GM19099 (cell line): ENCODE measurements around the gene KATNA1.
A peak's percentile ranks its signal among the peaks of the same experiment; 100 is the strongest.

Experiments
- POLR2A ChIP-seq: IDR thresholded peaks from 3 replicates; pipeline ENCODE4 v1.6.1; 2011; ENCODE audit warnings: low read depth; ENCODE audit not compliant: insufficient read length; ENCODE audit errors: extremely low read depth

KATNA1 gene

GRCh38 chr6:149634315-149634714, 14.2 kb downstream of the KATNA1 start:
- no peak for TF ChIP-seq POLR2A

- no peak for TF ChIP-seq POLR2A
These were observed 19.5 kb downstream of the KATNA1 start for GRCh38 chr6:149628875-149629510.

- no peak for TF ChIP-seq POLR2A
These were observed 20.8 kb downstream of the KATNA1 start for GRCh38 chr6:149627672-149628071.

- TF ChIP-seq POLR2A, result no peak
These were observed 32.7 kb downstream of the KATNA1 start for GRCh38 chr6:149615805-149616204.

GRCh38 chr6:149614337-149614736, 34.2 kb downstream of the KATNA1 start:
- no peak for TF ChIP-seq POLR2A

- no peak for TF ChIP-seq POLR2A
These were observed 40.0 kb downstream of the KATNA1 start for GRCh38 chr6:149608381-149608982.

GRCh38 chr6:149600508-149600907, 48.0 kb downstream of the KATNA1 start:
- TF ChIP-seq POLR2A, result no peak

GRCh38 chr6:149593408-149593807, 55.1 kb downstream of the KATNA1 start:
- TF ChIP-seq POLR2A, result no peak

- no peak for TF ChIP-seq POLR2A
These were observed 55.5 kb downstream of the KATNA1 start for GRCh38 chr6:149592983-149593382.

GRCh38 chr6:149586149-149586548, 62.4 kb downstream of the KATNA1 start:
- no peak for TF ChIP-seq POLR2A

- TF ChIP-seq POLR2A, result no peak
These were observed 67.2 kb downstream of the KATNA1 start for GRCh38 chr6:149581349-149581748.

GRCh38 chr6:149580880-149581279, 67.6 kb downstream of the KATNA1 start:
- TF ChIP-seq POLR2A, result no peak

- no peak for TF ChIP-seq POLR2A
These were observed 80.4 kb downstream of the KATNA1 start for GRCh38 chr6:149567945-149568585.

- no peak for TF ChIP-seq POLR2A
These were observed 81.3 kb downstream of the KATNA1 start for GRCh38 chr6:149567194-149567586.

- TF ChIP-seq POLR2A, result peak; percentile 64
These were observed 81.9 kb downstream of the KATNA1 start for GRCh38 chr6:149566410-149567193.

- TF ChIP-seq POLR2A, result no peak
These were observed 82.7 kb downstream of the KATNA1 start, which contains the start of gene GINM1 for GRCh38 chr6:149565527-149566409. Gene GINM1, plus strand, starts transcription at chr6:149566375. Its CDS starts 40 bp downstream, at chr6:149566415.
